SK-N-SH (cell line): ENCODE measurements around the gene COL24A1.

Experiments
- EP300 ChIP-seq, 2 experiments: IDR thresholded peaks; 2 replicates each; pipeline versions ENCODE4 v1.4.0 to v1.6.1; 2012; ENCODE audit warnings: borderline replicate concordance in 1 of 2, low read depth in 1 of 2, low read length in 1 of 2
- EZH2phosphoT487 ChIP-seq: fragments of 200-600 bp; sonication (generic); IDR thresholded peaks from 2 replicates; pipeline ENCODE4 v1.6.1; 2017; ENCODE audit warnings: low read depth, mixed run types, mild to moderate bottlenecking, antibody characterized with exemption, moderate library complexity, borderline replicate concordance
- GATA2 ChIP-seq: sonication (generic); formaldehyde crosslinking; IDR thresholded peaks from 2 replicates; pipeline ENCODE4 v1.5.0; 2020; ENCODE audit warnings: mild to moderate bottlenecking, missing genetic modification reagents
- YY1 ChIP-seq: IDR thresholded peaks from 2 replicates; pipeline ENCODE4 v1.4.0; 2012; ENCODE audit warnings: low read depth, mild to moderate bottlenecking
- TF ChIP-seq, protein P1 (sequence below): fragments of 150-350 bp; IDR thresholded peaks from 2 replicates; pipeline ENCODE4 v1.6.1; 2017; ENCODE audit warnings: antibody characterized with exemption, low read length, low read depth, borderline replicate concordance
- TF ChIP-seq, protein P2 (sequence below): fragments of 200-600 bp; sonication (generic); IDR thresholded peaks from 2 replicates; pipeline ENCODE4 v1.6.1; 2017; ENCODE audit warnings: antibody characterized with exemption, mild to moderate bottlenecking, moderate library complexity

DNA sequence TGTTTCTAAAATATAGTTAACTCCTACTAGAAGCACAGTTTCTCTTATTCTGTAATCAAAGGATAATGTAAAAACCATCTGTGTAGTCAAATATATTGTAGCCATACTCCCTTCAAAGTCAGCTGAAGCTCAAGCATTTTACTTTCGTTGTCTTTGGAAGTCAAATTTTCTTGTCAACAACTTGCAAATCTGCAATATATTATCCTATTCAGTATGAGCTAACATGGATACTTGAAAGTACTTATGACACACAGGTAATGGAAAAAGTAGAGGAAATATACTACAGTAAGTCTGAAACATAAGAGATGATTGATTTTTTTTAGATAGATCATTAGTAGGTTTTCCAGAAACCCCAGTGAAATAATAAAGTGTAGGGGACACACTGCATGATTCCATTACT is 121.5 kb downstream of the COL24A1 start:
- TF ChIP-seq, protein P1, sequence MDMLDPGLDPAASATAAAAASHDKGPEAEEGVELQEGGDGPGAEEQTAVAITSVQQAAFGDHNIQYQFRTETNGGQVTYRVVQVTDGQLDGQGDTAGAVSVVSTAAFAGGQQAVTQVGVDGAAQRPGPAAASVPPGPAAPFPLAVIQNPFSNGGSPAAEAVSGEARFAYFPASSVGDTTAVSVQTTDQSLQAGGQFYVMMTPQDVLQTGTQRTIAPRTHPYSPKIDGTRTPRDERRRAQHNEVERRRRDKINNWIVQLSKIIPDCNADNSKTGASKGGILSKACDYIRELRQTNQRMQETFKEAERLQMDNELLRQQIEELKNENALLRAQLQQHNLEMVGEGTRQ, result no peak
- no peak for TF ChIP-seq GATA2
- TF ChIP-seq YY1, result no peak
- no peak for TF ChIP-seq EP300 (IDR thresholded peaks at IDR 0.05; ENCODE audit: borderline replicate concordance in 1 of 2, low read depth in 1 of 2, low read length in 1 of 2)
- TF ChIP-seq, protein P2, sequence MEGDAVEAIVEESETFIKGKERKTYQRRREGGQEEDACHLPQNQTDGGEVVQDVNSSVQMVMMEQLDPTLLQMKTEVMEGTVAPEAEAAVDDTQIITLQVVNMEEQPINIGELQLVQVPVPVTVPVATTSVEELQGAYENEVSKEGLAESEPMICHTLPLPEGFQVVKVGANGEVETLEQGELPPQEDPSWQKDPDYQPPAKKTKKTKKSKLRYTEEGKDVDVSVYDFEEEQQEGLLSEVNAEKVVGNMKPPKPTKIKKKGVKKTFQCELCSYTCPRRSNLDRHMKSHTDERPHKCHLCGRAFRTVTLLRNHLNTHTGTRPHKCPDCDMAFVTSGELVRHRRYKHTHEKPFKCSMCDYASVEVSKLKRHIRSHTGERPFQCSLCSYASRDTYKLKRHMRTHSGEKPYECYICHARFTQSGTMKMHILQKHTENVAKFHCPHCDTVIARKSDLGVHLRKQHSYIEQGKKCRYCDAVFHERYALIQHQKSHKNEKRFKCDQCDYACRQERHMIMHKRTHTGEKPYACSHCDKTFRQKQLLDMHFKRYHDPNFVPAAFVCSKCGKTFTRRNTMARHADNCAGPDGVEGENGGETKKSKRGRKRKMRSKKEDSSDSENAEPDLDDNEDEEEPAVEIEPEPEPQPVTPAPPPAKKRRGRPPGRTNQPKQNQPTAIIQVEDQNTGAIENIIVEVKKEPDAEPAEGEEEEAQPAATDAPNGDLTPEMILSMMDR, result no peak
- no peak for TF ChIP-seq EZH2phosphoT487
